Parathyroid adenoma (tissue), 2 donors: ENCODE results near the gene XRCC4.

Experiments used
- H2AFZ ChIP-seq: fragments of 300-600 bp; sonication (generic); one replicate; pipeline ENCODE4 v1.7.0; 2017; ENCODE audit warnings: antibody characterized with exemption, mild to moderate bottlenecking
- H3K27ac ChIP-seq: fragments of 300-600 bp; sonication (generic); one replicate; pipeline ENCODE4 v1.7.0; 2017
- H3K27me3 ChIP-seq: fragments of 300-600 bp; sonication (generic); one replicate; pipeline ENCODE4 v1.7.0; 2017; ENCODE audit warnings: low read length; ENCODE audit not compliant: control insufficient read depth, insufficient read depth
- H3K36me3 ChIP-seq: fragments of 300-600 bp; sonication (generic); one replicate; pipeline ENCODE4 v1.7.0; 2017; ENCODE audit warnings: low read length; ENCODE audit not compliant: control insufficient read depth, insufficient read depth
- H3K4me1 ChIP-seq: fragments of 300-600 bp; sonication (generic); one replicate; pipeline ENCODE4 v1.7.0; 2017; ENCODE audit warnings: control low read depth
- H3K4me2 ChIP-seq: fragments of 300-600 bp; sonication (generic); one replicate; pipeline ENCODE4 v1.7.0; 2017; ENCODE audit warnings: low read length
- H3K4me3 ChIP-seq: fragments of 300-600 bp; sonication (generic); one replicate; pipeline ENCODE4 v1.7.0; 2017; ENCODE audit warnings: low read depth, low read length
- H3K79me2 ChIP-seq: fragments of 300-600 bp; sonication (generic); one replicate; pipeline ENCODE4 v1.7.0; 2017; ENCODE audit warnings: control low read depth
- H3K9ac ChIP-seq: fragments of 300-600 bp; sonication (generic); one replicate; pipeline ENCODE4 v1.7.0; 2017; ENCODE audit warnings: mild to moderate bottlenecking
- H3K9me3 ChIP-seq: fragments of 300-600 bp; sonication (generic); one replicate; pipeline ENCODE4 v1.7.0; 2017; ENCODE audit warnings: low read length; ENCODE audit not compliant: control insufficient read depth
- CTCF ChIP-seq: fragments of 300-600 bp; sonication (generic); IDR thresholded peaks from one replicate; pipeline ENCODE4 v1.7.0; 2017; ENCODE audit warnings: antibody characterized with exemption, mild to moderate bottlenecking
- donor health status: primary hyperparathyroidism.

The XRCC4 gene

GRCh38 chr5:83082750-83083149 is 5.4 kb downstream of the XRCC4 start:
- Histone ChIP-seq H3K9ac (no peak overlapping the region), H3K4me3 (no peak overlapping the region), H3K79me2 (peaks cover 5% of the 10 kb centered on the region), H3K36me3 (no peaks in the 10 kb centered on the region), H2AFZ (no peak overlapping the region), H3K4me2 (no peak overlapping the region), H3K27me3 (no peaks in the 10 kb centered on the region), H3K27ac (no peak overlapping the region), H3K4me1 (no peaks in the 10 kb centered on the region), H3K9me3 (no peaks in the 10 kb centered on the region)
- TF ChIP-seq CTCF, result no peak

DNA sequence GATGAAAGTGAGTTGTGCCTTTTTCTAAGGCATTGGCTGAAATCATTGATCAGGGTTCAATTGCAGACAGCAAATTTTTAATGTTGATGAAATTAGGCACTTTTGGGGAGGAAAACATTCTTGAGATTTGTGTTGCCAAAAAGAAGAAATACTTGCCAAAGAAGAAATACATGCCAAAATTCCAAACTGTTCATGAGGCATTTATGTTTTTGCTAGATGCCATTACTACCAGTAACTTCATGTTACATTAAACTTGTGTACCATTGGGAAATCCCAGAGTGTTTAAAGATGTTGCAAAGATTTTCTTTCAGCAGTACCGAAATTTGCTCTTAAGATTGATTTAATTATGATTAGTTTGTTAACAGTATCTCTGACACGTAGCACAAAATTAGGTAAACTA is 7.0 kb downstream of the XRCC4 start:
- no peak overlapping the region for H3K27ac ChIP-seq

GRCh38 chr5:83085106-83085505 is 7.8 kb downstream of the XRCC4 start:
- Histone ChIP-seq H2AFZ (no peak overlapping the region), H3K4me1 (no peaks in the 10 kb centered on the region), H3K27me3 (no peaks in the 10 kb centered on the region), H3K9me3 (no peaks in the 10 kb centered on the region), H3K4me3 (no peak overlapping the region), H3K36me3 (no peaks in the 10 kb centered on the region), H3K27ac (no peak overlapping the region), H3K79me2 (no peaks in the 10 kb centered on the region), H3K4me2 (no peak overlapping the region), H3K9ac (no peak overlapping the region)
- TF ChIP-seq CTCF, result no peak

More for the DNA sequence above, 7.0 kb downstream of the XRCC4 start:
- H3K4me2 ChIP-seq, result no peak overlapping the region
- no peak for TF ChIP-seq CTCF
- H3K4me3 ChIP-seq, result no peak overlapping the region
- H3K79me2 ChIP-seq, result no peaks in the 10 kb centered on the region
- no peak overlapping the region for H3K9ac ChIP-seq
- H3K9me3 ChIP-seq, result no peaks in the 10 kb centered on the region
- H3K36me3 ChIP-seq, result no peaks in the 10 kb centered on the region
- no peak overlapping the region for H2AFZ ChIP-seq
- H3K4me1 ChIP-seq, result no peaks in the 10 kb centered on the region
- H3K27me3 ChIP-seq, result no peaks in the 10 kb centered on the region

- TF ChIP-seq CTCF, result no peak
- Histone ChIP-seq H3K9ac (no peak overlapping the region), H3K4me3 (no peak overlapping the region), H3K27ac (no peak overlapping the region), H3K27me3 (no peaks in the 10 kb centered on the region), H3K36me3 (no peaks in the 10 kb centered on the region), H3K4me1 (no peaks in the 10 kb centered on the region), H3K4me2 (no peak overlapping the region), H2AFZ (no peak overlapping the region), H3K9me3 (no peaks in the 10 kb centered on the region), H3K79me2 (no peaks in the 10 kb centered on the region)
Measured at GRCh38 chr5:83090169-83090568, 12.8 kb downstream of the XRCC4 start.

- Histone ChIP-seq H3K27me3 (no peaks in the 10 kb centered on the region), H3K27ac (no peak overlapping the region), H2AFZ (no peak overlapping the region), H3K4me3 (no peak overlapping the region), H3K9ac (no peak overlapping the region), H3K9me3 (no peaks in the 10 kb centered on the region), H3K79me2 (no peaks in the 10 kb centered on the region), H3K4me2 (no peak overlapping the region), H3K4me1 (no peaks in the 10 kb centered on the region), H3K36me3 (no peaks in the 10 kb centered on the region)
- TF ChIP-seq CTCF, result no peak
Measured at GRCh38 chr5:83092619-83093018, 15.3 kb downstream of the XRCC4 start.
